Osteocyte (in vitro differentiated cells): Measurements from ENCODE around the gene GALNT9. TPM values are rescaled to one million over a fixed set of nuclear protein-coding genes. Genes with fewer than 3 reads are reported as not detected.

Experiments used
- DNase-seq: peaks from one replicate; pipeline ENCODE4 v3.0.0; 2021; ENCODE audit warnings: mixed read lengths; ENCODE audit not compliant: unreplicated experiment; ENCODE audit errors: extremely low spot score
- H3K27ac Mint-ChIP-seq: one replicate; pipeline ENCODE4 v1.8.0; 2021; ENCODE audit warnings: mild to moderate bottlenecking, mixed read lengths; ENCODE audit not compliant: unreplicated experiment
- H3K27me3 Mint-ChIP-seq: one replicate; pipeline ENCODE4 v1.8.0; 2021; ENCODE audit warnings: mixed read lengths; ENCODE audit not compliant: unreplicated experiment
- H3K36me3 Mint-ChIP-seq: one replicate; pipeline ENCODE4 v1.8.0; 2021; ENCODE audit warnings: mixed read lengths; ENCODE audit not compliant: unreplicated experiment
- H3K4me1 Mint-ChIP-seq: one replicate; pipeline ENCODE4 v1.8.0; 2021; ENCODE audit warnings: mixed read lengths; ENCODE audit not compliant: unreplicated experiment
- H3K4me3 Mint-ChIP-seq: one replicate; pipeline ENCODE4 v1.8.0; 2021; ENCODE audit warnings: mild to moderate bottlenecking, moderate library complexity, mixed read lengths; ENCODE audit not compliant: unreplicated experiment
- H3K9me3 Mint-ChIP-seq: one replicate; pipeline ENCODE4 v1.8.0; 2021; ENCODE audit warnings: mixed read lengths; ENCODE audit not compliant: unreplicated experiment
- total RNA-seq: library from RNA; stranded (reverse); gene quantifications from 2 replicates; pipeline ENCODE4 v1.2.1, GENCODE V29; 2021
- TF ChIP-seq, protein P1 (sequence below): fragments of 200-600 bp; sonication (generic); IDR thresholded peaks from 2 replicates; pipeline ENCODE4 v1.5.0; 2021; ENCODE audit warnings: antibody characterized with exemption, mild to moderate bottlenecking, moderate library complexity

Gene GALNT9
- total RNA-seq, 1 donor from 2014 or later, result not detected

DNA sequence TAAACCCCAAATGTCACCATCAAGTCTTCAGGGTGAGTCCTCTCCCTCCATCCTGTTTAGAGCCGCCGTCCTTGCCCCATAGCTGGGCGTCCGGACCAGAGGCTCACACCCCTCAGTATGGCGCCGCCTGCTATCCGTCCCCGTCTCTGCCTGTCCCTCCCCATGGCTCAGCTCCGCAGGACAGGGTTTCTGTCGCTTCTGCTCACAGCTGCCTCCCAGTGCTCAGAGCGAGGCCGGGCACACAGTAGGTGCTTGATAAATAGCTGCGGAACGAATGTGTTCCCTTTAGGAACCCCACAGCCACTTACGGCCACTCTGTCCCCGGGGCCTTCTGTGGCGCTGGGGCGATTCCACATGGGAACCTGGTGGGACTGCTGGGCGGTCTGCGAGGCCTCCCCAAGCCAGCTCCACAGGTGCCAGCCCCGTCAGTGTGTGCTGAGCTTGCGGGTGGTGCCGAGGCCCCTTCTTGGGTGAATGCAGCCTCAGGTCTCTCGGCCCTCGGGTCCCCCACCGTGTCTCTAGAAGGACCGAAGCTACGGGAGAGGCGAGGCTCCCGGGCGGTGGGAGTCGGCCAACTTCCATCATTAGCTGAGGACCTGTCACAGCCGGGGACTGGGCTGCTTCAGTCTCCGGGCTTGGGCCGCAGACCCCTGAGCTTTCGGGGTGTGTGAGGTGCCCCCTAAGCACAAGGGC, 122.2 kb downstream of the GALNT9 start:
- H3K4me3 Mint-ChIP-seq, result no peak overlapping the region
- no peak for DNase-seq
- H3K27ac Mint-ChIP-seq, result no peak overlapping the region
- H3K9me3 Mint-ChIP-seq, result no peaks in the 10 kb centered on the region
- no peaks in the 10 kb centered on the region for H3K4me1 Mint-ChIP-seq
- TF ChIP-seq, protein P1, sequence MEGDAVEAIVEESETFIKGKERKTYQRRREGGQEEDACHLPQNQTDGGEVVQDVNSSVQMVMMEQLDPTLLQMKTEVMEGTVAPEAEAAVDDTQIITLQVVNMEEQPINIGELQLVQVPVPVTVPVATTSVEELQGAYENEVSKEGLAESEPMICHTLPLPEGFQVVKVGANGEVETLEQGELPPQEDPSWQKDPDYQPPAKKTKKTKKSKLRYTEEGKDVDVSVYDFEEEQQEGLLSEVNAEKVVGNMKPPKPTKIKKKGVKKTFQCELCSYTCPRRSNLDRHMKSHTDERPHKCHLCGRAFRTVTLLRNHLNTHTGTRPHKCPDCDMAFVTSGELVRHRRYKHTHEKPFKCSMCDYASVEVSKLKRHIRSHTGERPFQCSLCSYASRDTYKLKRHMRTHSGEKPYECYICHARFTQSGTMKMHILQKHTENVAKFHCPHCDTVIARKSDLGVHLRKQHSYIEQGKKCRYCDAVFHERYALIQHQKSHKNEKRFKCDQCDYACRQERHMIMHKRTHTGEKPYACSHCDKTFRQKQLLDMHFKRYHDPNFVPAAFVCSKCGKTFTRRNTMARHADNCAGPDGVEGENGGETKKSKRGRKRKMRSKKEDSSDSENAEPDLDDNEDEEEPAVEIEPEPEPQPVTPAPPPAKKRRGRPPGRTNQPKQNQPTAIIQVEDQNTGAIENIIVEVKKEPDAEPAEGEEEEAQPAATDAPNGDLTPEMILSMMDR, result no peak
- peaks cover 8% of the 10 kb centered on the region for H3K27me3 Mint-ChIP-seq
- H3K36me3 Mint-ChIP-seq, result no peaks in the 10 kb centered on the region

DNA sequence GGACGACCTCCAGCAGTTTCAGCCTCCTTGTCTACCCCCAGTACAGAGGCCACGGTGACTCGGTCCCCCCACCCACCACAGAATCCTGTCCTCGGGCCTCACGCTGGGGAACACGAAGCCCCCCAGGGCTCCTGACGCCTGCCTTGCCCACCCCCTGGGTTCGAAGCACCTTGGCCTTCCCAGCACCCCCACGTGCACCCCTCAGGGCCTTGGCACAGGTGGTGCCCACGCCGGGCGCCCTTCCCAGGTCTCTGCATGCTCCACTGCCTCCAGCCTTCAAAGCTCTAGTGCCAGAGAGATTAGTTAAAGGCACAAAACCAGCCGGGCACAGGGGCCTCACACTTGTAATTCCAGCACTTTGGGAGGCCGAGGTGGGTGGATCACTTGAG, 123.3 kb downstream of the GALNT9 start:
- peaks cover 8% of the 10 kb centered on the region for H3K27me3 Mint-ChIP-seq
- TF ChIP-seq, protein P1, result no peak
- H3K4me1 Mint-ChIP-seq, result no peaks in the 10 kb centered on the region
- no peak overlapping the region for H3K4me3 Mint-ChIP-seq
- no peak overlapping the region for H3K27ac Mint-ChIP-seq
- DNase-seq, result no peak
- H3K36me3 Mint-ChIP-seq, result no peaks in the 10 kb centered on the region
- H3K9me3 Mint-ChIP-seq, result no peaks in the 10 kb centered on the region

DNA sequence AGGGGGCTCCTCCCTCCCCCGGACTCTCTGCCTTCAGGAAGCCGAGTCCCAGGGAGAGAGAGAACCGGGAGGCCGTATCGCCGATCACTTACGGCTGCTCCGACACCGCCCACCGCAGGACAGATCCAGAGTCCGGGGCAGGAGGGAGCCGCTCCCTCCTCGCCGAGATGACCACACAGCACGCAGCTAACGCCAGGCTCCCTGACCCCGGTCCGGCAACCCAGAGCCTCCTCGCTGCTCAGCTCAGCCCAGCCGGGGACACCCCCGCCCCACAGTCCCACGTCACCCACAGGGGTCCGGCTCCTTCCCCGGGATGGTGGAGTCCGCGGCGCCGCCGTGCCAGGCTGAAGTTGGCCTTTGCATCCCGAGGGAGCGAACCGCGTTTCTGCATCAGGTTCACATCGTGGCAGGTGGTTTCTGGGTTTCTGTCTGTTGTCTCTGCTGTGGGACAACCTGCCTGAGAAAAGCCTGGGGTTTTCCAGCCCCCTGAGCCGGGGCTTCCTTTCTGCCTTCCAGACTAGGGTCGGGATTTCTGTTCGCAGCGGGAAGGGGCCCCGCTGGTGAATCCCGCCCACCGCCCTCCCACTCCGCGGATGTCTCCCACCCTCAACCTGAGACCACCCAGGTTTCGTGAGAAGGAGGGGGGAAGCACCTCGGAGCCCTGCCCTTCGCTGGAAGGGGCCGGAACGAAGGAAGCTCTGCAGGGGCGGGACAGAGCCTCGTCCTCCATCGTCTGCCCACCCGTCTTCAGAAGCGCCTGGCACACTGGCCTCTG, 123.9 kb downstream of the GALNT9 start:
- Mint-ChIP-seq H3K27ac (no peak overlapping the region), H3K4me3 (no peak overlapping the region), H3K27me3 (peaks cover 8% of the 10 kb centered on the region), H3K36me3 (no peaks in the 10 kb centered on the region), H3K9me3 (no peaks in the 10 kb centered on the region), H3K4me1 (no peaks in the 10 kb centered on the region)
- TF ChIP-seq, protein P1, result no peak
- DNase-seq, result no peak

DNA sequence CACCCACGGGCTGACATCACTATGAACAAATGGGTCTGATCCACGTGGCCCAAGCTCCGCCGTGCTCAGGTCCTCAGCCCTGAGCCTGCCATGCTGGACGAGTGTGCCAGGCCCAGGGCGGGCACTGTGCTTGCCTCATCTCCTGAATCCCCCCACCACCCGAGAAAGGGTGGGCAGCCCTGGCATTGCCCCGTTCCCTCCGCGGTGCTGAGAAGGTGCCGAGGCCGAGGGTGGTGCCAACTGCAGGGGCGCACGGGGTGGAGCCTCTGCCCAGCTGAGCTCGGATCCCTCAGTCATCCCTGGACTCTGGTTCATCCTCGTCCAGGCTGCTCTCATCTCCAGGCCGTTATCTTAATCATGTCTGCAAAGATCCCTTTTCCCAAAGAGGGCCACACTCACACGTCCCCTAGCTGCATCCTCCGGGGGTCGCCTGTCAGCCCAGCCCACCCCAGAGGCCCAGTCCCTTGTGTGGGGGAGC, 124.6 kb downstream of the GALNT9 start:
- Mint-ChIP-seq H3K4me3 (no peak overlapping the region), H3K27ac (no peak overlapping the region), H3K4me1 (no peaks in the 10 kb centered on the region), H3K27me3 (peaks cover 8% of the 10 kb centered on the region), H3K36me3 (no peaks in the 10 kb centered on the region), H3K9me3 (no peaks in the 10 kb centered on the region)
- no peak for DNase-seq
- TF ChIP-seq, protein P1, result no peak
